VCaP (cell line): ENCODE results near the gene ILDR1.

Experiments
- H3K27ac ChIP-seq: fragments of 450-650 bp; 2 replicates; pipeline ENCODE4 v1.5.1; 2017
- TF ChIP-seq, protein P1 (sequence below): fragments of 450-650 bp; conservative IDR thresholded peaks from 2 replicates; pipeline ENCODE4 v1.5.1; 2017; ENCODE audit warnings: mild to moderate bottlenecking, moderate library complexity

ILDR1 gene

DNA sequence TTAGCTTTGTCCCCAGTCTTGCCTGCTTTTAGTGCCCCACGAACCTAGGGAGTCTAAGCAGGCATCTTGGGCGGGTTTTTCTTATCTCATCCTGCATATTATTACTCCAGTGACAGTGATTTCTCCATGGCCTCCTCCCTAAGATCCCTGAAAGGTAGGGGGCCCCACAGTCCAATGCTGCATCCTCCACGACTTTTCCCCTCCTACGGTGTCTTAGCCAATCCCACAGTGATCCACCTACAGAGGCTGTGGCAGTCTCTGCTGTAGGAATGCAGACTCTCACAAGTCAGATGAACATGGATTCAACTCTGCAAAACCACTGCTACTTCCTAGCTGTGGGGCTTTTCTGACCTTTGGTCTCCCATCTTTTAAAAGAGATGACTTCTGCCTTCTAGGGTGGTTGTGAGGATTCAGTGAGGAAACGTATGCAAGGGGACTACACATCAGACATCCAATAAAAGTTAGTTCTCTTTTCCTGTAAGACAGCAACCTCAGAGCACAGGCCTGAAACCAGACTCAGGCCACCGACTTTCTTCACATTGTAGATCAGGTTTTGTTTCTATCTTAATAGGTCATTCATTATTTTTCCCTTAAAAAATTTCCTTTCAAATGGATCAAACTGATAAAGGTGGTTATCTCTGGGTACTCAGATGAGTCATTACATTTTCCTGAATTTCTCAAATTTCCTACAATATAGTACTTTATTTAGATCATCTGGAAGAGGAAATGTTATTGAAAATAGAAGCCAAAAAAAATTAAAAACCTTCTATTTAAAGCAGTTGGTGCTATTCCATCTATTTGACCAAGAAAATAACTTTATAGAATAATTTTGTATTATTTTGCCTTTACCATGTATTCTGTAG is 23.2 kb downstream of the ILDR1 start:
- H3K27ac ChIP-seq = no peak overlapping the region
- TF ChIP-seq, protein P1, sequence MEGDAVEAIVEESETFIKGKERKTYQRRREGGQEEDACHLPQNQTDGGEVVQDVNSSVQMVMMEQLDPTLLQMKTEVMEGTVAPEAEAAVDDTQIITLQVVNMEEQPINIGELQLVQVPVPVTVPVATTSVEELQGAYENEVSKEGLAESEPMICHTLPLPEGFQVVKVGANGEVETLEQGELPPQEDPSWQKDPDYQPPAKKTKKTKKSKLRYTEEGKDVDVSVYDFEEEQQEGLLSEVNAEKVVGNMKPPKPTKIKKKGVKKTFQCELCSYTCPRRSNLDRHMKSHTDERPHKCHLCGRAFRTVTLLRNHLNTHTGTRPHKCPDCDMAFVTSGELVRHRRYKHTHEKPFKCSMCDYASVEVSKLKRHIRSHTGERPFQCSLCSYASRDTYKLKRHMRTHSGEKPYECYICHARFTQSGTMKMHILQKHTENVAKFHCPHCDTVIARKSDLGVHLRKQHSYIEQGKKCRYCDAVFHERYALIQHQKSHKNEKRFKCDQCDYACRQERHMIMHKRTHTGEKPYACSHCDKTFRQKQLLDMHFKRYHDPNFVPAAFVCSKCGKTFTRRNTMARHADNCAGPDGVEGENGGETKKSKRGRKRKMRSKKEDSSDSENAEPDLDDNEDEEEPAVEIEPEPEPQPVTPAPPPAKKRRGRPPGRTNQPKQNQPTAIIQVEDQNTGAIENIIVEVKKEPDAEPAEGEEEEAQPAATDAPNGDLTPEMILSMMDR = no peak

GRCh38 chr3:121998030-121998580 is 23.9 kb downstream of the ILDR1 start:
- no peak overlapping the region for H3K27ac ChIP-seq
- TF ChIP-seq, protein P1 = no peak

GRCh38 chr3:121997372-121997771 is 24.7 kb downstream of the ILDR1 start:
- TF ChIP-seq, protein P1 = no peak
- H3K27ac ChIP-seq = no peak overlapping the region

- TF ChIP-seq, protein P1 = no peak
- H3K27ac ChIP-seq = no peak overlapping the region
Observed at GRCh38 chr3:121996441-121996840, 25.6 kb downstream of the ILDR1 start.

DNA sequence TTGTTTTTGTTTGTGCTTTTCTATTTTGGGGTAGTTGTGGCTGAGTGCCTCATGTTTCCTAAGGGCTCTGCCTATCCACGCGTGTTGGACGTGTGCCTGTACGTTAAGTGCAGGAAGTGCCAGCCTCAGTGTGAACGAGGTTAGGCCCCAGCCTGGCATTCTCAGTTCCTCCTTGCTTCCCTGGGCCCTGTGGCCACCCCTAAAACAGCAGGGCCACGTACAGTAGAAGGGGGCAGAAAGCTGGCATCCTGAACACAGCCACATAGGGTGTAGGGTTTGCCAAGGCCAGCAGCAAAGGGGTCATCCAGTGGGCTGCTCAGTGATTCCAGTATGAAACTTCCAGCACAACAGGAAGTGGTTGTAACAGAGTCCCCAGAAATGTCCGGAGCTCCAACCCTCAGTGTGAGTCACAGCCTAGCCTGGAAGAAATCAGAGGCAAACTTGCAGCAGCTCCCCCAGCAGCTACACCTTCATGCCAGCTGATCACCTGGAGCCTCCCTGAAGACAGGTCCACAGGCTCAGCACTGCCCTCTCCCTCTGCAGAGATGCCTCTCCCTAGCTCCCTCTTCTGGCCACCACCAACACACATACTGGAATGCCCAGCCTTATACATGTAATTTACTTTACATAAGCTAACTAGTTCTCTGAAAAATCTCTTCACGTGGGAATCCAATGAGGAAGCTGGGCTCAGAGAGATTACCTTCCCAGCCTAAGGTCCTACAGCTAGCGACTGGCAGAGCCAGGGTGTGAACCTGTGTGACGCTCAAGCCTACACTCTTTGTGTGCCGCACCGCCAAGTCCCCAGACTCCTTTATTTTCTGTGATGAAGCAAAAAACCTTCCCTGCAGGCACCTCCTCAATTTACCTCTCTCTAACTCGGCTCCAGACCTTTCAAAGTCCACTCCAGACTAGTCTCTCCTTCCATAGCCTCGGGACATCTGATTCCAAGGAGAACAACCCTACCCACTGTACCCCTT is 26.6 kb downstream of the ILDR1 start:
- TF ChIP-seq, protein P1 = peak; percentile 81
- peak overlapping the region; percentile 13; the same call in 1 of the 2 replicates for H3K27ac ChIP-seq

DNA sequence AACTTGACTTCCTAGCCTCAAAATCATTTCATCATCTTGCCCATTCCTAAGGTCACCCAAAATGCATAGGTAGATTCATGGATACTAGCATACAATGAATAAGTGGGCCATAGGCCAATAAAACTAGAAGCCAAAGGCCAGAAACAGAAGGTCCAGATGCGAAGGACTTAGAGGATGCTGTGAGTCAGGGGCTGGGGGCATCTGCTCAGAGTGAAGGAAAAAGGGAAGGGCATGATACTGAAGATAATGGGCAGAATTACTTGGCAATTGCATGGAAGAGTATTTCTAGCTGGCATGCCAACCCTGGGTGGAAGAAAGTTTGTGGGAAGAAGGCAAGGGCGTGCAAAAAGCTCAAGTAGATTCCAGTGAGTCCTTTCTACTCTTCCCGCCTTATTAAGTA is 27.5 kb downstream of the ILDR1 start:
- TF ChIP-seq, protein P1 = no peak
- H3K27ac ChIP-seq = peak overlapping the region; percentile 13; the same call in 1 of the 2 replicates
